ENCODE data around the gene SLC12A8.
A peak's percentile ranks its signal among the peaks of the same experiment; 100 is the strongest.

DNA sequence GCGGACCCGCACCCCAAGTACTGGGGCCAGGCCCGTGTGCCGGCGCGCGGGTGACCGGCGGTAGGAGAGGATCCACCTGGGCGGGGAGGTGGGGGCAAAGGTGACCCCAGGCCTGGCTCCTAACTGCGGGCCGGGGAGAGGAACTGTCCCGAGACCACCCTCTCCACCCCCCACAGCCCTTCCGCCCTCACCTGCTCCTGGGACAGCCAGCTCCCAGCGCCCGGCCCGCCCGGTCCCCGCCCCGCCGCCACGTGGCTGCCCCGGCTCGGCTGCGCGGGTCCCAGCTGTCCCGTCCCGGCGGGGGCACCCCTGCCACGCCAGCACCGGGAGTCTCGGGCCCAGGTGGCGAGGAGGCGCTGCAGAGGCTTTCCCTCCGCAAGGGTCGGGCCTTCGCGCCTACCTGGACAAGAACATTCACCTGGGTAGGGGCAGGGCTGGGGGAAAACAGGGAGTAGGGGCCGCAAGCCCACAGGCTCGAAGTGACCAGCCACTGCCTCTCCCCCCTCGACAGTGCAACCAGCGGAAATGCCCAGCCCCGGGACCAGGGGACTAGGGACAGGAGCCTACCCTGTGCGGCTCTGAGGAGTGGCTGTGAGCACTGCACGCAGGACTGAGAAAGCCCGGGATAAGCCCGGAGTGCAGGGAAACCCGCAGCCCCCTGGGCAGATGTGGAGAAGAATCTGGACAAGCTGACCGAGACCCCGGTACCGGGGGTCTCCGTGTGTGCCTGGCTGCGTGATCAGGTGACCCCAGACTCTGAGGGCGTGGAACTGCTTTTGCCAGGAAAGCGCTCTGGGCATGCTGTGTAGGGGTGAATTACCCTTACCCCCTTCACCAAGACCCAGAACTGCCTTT, at the start of gene SLC12A8:
- TF ChIP-seq, protein P1, sequence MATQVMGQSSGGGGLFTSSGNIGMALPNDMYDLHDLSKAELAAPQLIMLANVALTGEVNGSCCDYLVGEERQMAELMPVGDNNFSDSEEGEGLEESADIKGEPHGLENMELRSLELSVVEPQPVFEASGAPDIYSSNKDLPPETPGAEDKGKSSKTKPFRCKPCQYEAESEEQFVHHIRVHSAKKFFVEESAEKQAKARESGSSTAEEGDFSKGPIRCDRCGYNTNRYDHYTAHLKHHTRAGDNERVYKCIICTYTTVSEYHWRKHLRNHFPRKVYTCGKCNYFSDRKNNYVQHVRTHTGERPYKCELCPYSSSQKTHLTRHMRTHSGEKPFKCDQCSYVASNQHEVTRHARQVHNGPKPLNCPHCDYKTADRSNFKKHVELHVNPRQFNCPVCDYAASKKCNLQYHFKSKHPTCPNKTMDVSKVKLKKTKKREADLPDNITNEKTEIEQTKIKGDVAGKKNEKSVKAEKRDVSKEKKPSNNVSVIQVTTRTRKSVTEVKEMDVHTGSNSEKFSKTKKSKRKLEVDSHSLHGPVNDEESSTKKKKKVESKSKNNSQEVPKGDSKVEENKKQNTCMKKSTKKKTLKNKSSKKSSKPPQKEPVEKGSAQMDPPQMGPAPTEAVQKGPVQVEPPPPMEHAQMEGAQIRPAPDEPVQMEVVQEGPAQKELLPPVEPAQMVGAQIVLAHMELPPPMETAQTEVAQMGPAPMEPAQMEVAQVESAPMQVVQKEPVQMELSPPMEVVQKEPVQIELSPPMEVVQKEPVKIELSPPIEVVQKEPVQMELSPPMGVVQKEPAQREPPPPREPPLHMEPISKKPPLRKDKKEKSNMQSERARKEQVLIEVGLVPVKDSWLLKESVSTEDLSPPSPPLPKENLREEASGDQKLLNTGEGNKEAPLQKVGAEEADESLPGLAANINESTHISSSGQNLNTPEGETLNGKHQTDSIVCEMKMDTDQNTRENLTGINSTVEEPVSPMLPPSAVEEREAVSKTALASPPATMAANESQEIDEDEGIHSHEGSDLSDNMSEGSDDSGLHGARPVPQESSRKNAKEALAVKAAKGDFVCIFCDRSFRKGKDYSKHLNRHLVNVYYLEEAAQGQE (IDR thresholded peaks at IDR 0.05; ENCODE audit: low read depth) = no peak
- no peak for TF ChIP-seq CREB1 (IDR thresholded peaks at IDR 0.05; ENCODE audit: low read depth)
- TF ChIP-seq CEBPB (IDR thresholded peaks at IDR 0.05) = no peak
- TF ChIP-seq TCF12 (IDR thresholded peaks at IDR 0.05; ENCODE audit: low read depth) = 0 out of 2 replicates have a peak, but pooled peaks have one; percentile 14
- TF ChIP-seq, protein P2, sequence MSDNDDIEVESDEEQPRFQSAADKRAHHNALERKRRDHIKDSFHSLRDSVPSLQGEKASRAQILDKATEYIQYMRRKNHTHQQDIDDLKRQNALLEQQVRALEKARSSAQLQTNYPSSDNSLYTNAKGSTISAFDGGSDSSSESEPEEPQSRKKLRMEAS (IDR thresholded peaks at IDR 0.05) = peak; percentile 91
- no peak for TF ChIP-seq YY1 (IDR thresholded peaks at IDR 0.05; ENCODE audit: low read depth)
- no peak for TF ChIP-seq EP300 (IDR thresholded peaks at IDR 0.05; ENCODE audit: borderline replicate concordance)
- TF ChIP-seq RAD21 (IDR thresholded peaks at IDR 0.05; ENCODE audit: low read depth) = no peak
- peak; percentile 3; the same call in 1 of the 2 replicates for TF ChIP-seq TAF1 (IDR thresholded peaks at IDR 0.05; ENCODE audit: low read depth)
- no peak for TF ChIP-seq TEAD4 (IDR thresholded peaks at IDR 0.05)

All from Ishikawa (cell line).